T-helper 1 cell treated with Interleukin-12 subunit alpha and Interleukin-12 subunit beta and Interleukin-4 antibody, amounts not matched to agents 30 μg/mL and 1 μg/mL, for 36 hours (primary cell): ENCODE data around the gene ACOX1.

ENCODE experiments used
- H3K27ac Mint-ChIP-seq: one replicate; pipeline ENCODE4 v1.8.0; 2021; ENCODE audit warnings: mild to moderate bottlenecking, mixed read lengths
- H3K27me3 Mint-ChIP-seq: one replicate; pipeline ENCODE4 v1.8.0; 2021; ENCODE audit warnings: low read depth, mixed read lengths
- H3K36me3 Mint-ChIP-seq: one replicate; pipeline ENCODE4 v1.8.0; 2021; ENCODE audit warnings: low read depth, mixed read lengths
- H3K4me1 Mint-ChIP-seq: one replicate; pipeline ENCODE4 v1.8.0; 2021; ENCODE audit warnings: low read depth, mixed read lengths
- H3K4me3 Mint-ChIP-seq: one replicate; pipeline ENCODE4 v1.8.0; 2021; ENCODE audit warnings: mild to moderate bottlenecking, moderate library complexity, mixed read lengths
- H3K9me3 Mint-ChIP-seq: one replicate; pipeline ENCODE4 v1.8.0; 2021; ENCODE audit warnings: mixed read lengths

ACOX1 gene

GRCh38 chr17:75942473-75942872, 36.5 kb downstream of the ACOX1 start:
- Mint-ChIP-seq H3K4me1 (peaks cover 6% of the 10 kb centered on the region), H3K27ac (no peak overlapping the region), H3K9me3 (no peaks in the 10 kb centered on the region), H3K4me3 (no peak overlapping the region), H3K27me3 (no peaks in the 10 kb centered on the region), H3K36me3 (peaks cover 5% of the 10 kb centered on the region)

GRCh38 chr17:75941442-75941819, 37.5 kb downstream of the ACOX1 start:
- Mint-ChIP-seq H3K27ac (peak overlapping the region; percentile 7), H3K9me3 (no peaks in the 10 kb centered on the region), H3K4me3 (peak overlapping the region; percentile 89), H3K4me1 (peaks cover 6% of the 10 kb centered on the region), H3K36me3 (peaks cover 3% of the 10 kb centered on the region), H3K27me3 (no peaks in the 10 kb centered on the region)

GRCh38 chr17:75940727-75941441, 38.1 kb downstream of the ACOX1 start, which contains the start of gene FBF1:
TSS of gene FBF1 (minus strand) at chr17:75941042. CDS start at chr17:75938149, 2,893 bp downstream.
- no peaks in the 10 kb centered on the region for H3K9me3 Mint-ChIP-seq
- H3K27ac Mint-ChIP-seq: peak within 1 kb of the TSS; percentile 84
- no peaks in the 10 kb centered on the region for H3K27me3 Mint-ChIP-seq
- H3K36me3 Mint-ChIP-seq: peaks cover 3% of the 10 kb centered on the region
- peaks cover 6% of the 10 kb centered on the region for H3K4me1 Mint-ChIP-seq
- H3K4me3 Mint-ChIP-seq: peak within 1 kb of the TSS; percentile 89

- Mint-ChIP-seq H3K36me3 (no peaks in the 10 kb centered on the region), H3K4me1 (peaks cover 6% of the 10 kb centered on the region), H3K27me3 (no peaks in the 10 kb centered on the region), H3K27ac (no peak overlapping the region), H3K9me3 (no peaks in the 10 kb centered on the region), H3K4me3 (no peak overlapping the region)
Measured at GRCh38 chr17:75937652-75938051, 41.3 kb downstream of the ACOX1 start.

GRCh38 chr17:75933808-75934207, 45.2 kb downstream of the ACOX1 start:
- H3K36me3 Mint-ChIP-seq: no peaks in the 10 kb centered on the region
- no peak overlapping the region for H3K4me3 Mint-ChIP-seq
- no peaks in the 10 kb centered on the region for H3K4me1 Mint-ChIP-seq
- no peaks in the 10 kb centered on the region for H3K9me3 Mint-ChIP-seq
- H3K27ac Mint-ChIP-seq: no peak overlapping the region
- no peaks in the 10 kb centered on the region for H3K27me3 Mint-ChIP-seq

GRCh38 chr17:75932852-75933251, 46.1 kb downstream of the ACOX1 start:
- no peak overlapping the region for H3K4me3 Mint-ChIP-seq
- no peaks in the 10 kb centered on the region for H3K4me1 Mint-ChIP-seq
- H3K27me3 Mint-ChIP-seq: no peaks in the 10 kb centered on the region
- H3K36me3 Mint-ChIP-seq: peaks cover 1% of the 10 kb centered on the region
- no peak overlapping the region for H3K27ac Mint-ChIP-seq
- no peaks in the 10 kb centered on the region for H3K9me3 Mint-ChIP-seq

GRCh38 chr17:75931062-75931461, 47.9 kb downstream of the ACOX1 start:
- peaks cover 1% of the 10 kb centered on the region for H3K36me3 Mint-ChIP-seq

GRCh38 chr17:75927286-75927922, 51.6 kb downstream of the ACOX1 start:
- H3K4me1 Mint-ChIP-seq: no peaks in the 10 kb centered on the region
- no peaks in the 10 kb centered on the region for H3K27me3 Mint-ChIP-seq
- H3K9me3 Mint-ChIP-seq: no peaks in the 10 kb centered on the region
- H3K4me3 Mint-ChIP-seq: no peak overlapping the region
- no peak overlapping the region for H3K27ac Mint-ChIP-seq
- peaks cover 1% of the 10 kb centered on the region for H3K36me3 Mint-ChIP-seq

More at GRCh38 chr17:75931062-75931461, 47.9 kb downstream of the ACOX1 start:
- Mint-ChIP-seq H3K4me3 (no peak overlapping the region), H3K9me3 (no peaks in the 10 kb centered on the region), H3K4me1 (no peaks in the 10 kb centered on the region), H3K27ac (no peak overlapping the region), H3K27me3 (no peaks in the 10 kb centered on the region)

- H3K9me3 Mint-ChIP-seq: no peaks in the 10 kb centered on the region
- peaks cover 1% of the 10 kb centered on the region for H3K36me3 Mint-ChIP-seq
- H3K27me3 Mint-ChIP-seq: no peaks in the 10 kb centered on the region
- H3K4me3 Mint-ChIP-seq: no peak overlapping the region
- no peak overlapping the region for H3K27ac Mint-ChIP-seq
- H3K4me1 Mint-ChIP-seq: no peaks in the 10 kb centered on the region
Measured at GRCh38 chr17:75926456-75926855, 52.5 kb downstream of the ACOX1 start.

GRCh38 chr17:75925912-75926311, 53.1 kb downstream of the ACOX1 start:
- Mint-ChIP-seq H3K4me3 (no peak overlapping the region), H3K4me1 (no peaks in the 10 kb centered on the region), H3K36me3 (peaks cover 1% of the 10 kb centered on the region), H3K27ac (no peak overlapping the region), H3K9me3 (no peaks in the 10 kb centered on the region), H3K27me3 (no peaks in the 10 kb centered on the region)

- Mint-ChIP-seq H3K4me3 (no peak overlapping the region), H3K36me3 (peaks cover 1% of the 10 kb centered on the region)
Measured at GRCh38 chr17:75925103-75925502, 53.9 kb downstream of the ACOX1 start.

GRCh38 chr17:75922963-75923874, 55.7 kb downstream of the ACOX1 start:
- Mint-ChIP-seq H3K36me3 (peaks cover 4% of the 10 kb centered on the region), H3K4me3 (no peak overlapping the region), H3K4me1 (no peaks in the 10 kb centered on the region), H3K9me3 (no peaks in the 10 kb centered on the region), H3K27me3 (no peaks in the 10 kb centered on the region), H3K27ac (no peak overlapping the region)

More at GRCh38 chr17:75925103-75925502, 53.9 kb downstream of the ACOX1 start:
- no peaks in the 10 kb centered on the region for H3K27me3 Mint-ChIP-seq
- H3K9me3 Mint-ChIP-seq: no peaks in the 10 kb centered on the region
- no peaks in the 10 kb centered on the region for H3K4me1 Mint-ChIP-seq
- no peak overlapping the region for H3K27ac Mint-ChIP-seq

- no peaks in the 10 kb centered on the region for H3K9me3 Mint-ChIP-seq
- H3K4me1 Mint-ChIP-seq: no peaks in the 10 kb centered on the region
- no peaks in the 10 kb centered on the region for H3K27me3 Mint-ChIP-seq
- no peak overlapping the region for H3K4me3 Mint-ChIP-seq
- H3K27ac Mint-ChIP-seq: no peak overlapping the region
- peaks cover 3% of the 10 kb centered on the region for H3K36me3 Mint-ChIP-seq
Measured at GRCh38 chr17:75922173-75922961, 56.6 kb downstream of the ACOX1 start.

GRCh38 chr17:75921596-75921995, 57.4 kb downstream of the ACOX1 start:
- H3K27ac Mint-ChIP-seq: no peak overlapping the region

More at GRCh38 chr17:75921596-75921995, 57.4 kb downstream of the ACOX1 start:
- Mint-ChIP-seq H3K9me3 (no peaks in the 10 kb centered on the region), H3K36me3 (peaks cover 3% of the 10 kb centered on the region), H3K4me1 (peaks cover 2% of the 10 kb centered on the region), H3K4me3 (no peak overlapping the region), H3K27me3 (no peaks in the 10 kb centered on the region)
